Measurements from ENCODE around the gene RPS15. TPM values are rescaled to one million over a fixed set of nuclear protein-coding genes. Genes with fewer than 3 reads are reported as not detected.
A peak's percentile ranks its signal among the peaks of the same experiment; 100 is the strongest.

Gene RPS15
- total and polyA plus RNA-seq, 9 of the 15 experiments (the other 6 are each of a cell fraction or from before 2014, with no cell fraction given), result 605 to 2,791 (median 957) TPM

DNA sequence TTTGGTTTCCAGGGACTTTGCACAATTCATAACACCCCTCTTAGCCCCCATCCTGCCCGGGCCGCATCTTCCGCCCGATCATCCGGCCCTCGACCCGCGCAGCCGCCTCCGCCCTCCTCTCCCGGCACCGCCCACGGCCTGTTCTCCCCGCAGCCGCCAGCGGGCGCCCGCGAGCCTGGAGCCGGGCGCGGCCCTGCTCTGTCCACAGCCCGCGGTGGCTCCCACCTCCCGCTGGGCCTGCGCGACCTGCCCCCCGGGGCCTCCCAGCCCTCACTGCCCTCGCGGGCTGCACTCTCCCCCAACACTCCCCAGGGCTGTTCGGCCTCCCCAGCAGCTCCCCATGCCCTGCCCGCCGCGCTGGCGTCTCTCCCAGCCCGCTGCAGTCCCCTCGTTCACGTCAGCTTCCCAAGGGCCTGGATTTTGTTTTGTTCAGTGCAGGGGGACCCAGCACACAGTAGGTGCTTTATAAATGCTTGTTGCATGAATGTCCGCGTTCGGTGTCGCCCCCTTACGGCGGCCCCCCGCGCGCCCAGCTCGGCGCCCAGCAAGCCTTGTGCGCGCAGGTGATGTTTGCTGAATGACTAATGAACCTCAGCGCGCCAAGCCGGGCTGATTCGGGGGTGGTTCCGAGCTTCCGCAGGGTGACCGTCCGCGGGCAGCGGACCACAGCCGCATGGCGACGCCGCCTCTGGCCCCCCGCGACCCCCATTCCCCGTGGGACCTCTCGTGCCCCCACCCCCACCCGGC, 7.2 kb downstream of the RPS15 start (continued):
- TF ChIP-seq ZNF592 (IDR thresholded peaks at IDR 0.05) (no peak), SRSF3 (IDR thresholded peaks at IDR 0.05; ENCODE audit: insufficient read depth, low read length) (no peak), MECOM (CRISPR knock-in tag; IDR thresholded peaks at IDR 0.05) (no peak), MAZ (CRISPR knock-in tag; conservative IDR thresholded peaks at IDR 0.05 in 1 of 2, IDR thresholded peaks at IDR 0.05 in 1 of 2) (peak; percentile 70 to 84), IRF9 (tag; IDR thresholded peaks at IDR 0.05) (no peak), BCOR (IDR thresholded peaks at IDR 0.05) (peak; percentile 86), SMARCB1 (IDR thresholded peaks at IDR 0.05; ENCODE audit: insufficient read length, low read depth) (no peak), ZNF551 (CRISPR knock-in tag; IDR thresholded peaks at IDR 0.05) (no peak), CEBPG (CRISPR knock-in tag; IDR thresholded peaks at IDR 0.05) (no peak; the same call in 1 of the 2 replicates), CEBPG (tag; conservative IDR thresholded peaks at IDR 0.05 in 1 of 2, IDR thresholded peaks at IDR 0.05 in 1 of 2) (no peak), HCFC1 (IDR thresholded peaks at IDR 0.05; ENCODE audit: low read depth, low read length) (no peak), NR1H2 (CRISPR knock-in tag; IDR thresholded peaks at IDR 0.05) (no peak), NR2C1 (IDR thresholded peaks at IDR 0.05) (no peak), NR2C1 (tag; IDR thresholded peaks at IDR 0.05) (no peak), TAF7 (tag; IDR thresholded peaks at IDR 0.05) (no peak), IFI16 (CRISPR knock-in tag; IDR thresholded peaks at IDR 0.05) (no peak), BHLHE40 (IDR thresholded peaks at IDR 0.05; ENCODE audit: low read length) (0 out of 2 replicates have a peak, but pooled peaks have one; percentile 15)
- TF ChIP-seq, protein P1, sequence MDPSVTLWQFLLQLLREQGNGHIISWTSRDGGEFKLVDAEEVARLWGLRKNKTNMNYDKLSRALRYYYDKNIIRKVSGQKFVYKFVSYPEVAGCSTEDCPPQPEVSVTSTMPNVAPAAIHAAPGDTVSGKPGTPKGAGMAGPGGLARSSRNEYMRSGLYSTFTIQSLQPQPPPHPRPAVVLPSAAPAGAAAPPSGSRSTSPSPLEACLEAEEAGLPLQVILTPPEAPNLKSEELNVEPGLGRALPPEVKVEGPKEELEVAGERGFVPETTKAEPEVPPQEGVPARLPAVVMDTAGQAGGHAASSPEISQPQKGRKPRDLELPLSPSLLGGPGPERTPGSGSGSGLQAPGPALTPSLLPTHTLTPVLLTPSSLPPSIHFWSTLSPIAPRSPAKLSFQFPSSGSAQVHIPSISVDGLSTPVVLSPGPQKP (CRISPR knock-in tag; IDR thresholded peaks at IDR 0.05), result no peak
- TF ChIP-seq, protein P2, sequence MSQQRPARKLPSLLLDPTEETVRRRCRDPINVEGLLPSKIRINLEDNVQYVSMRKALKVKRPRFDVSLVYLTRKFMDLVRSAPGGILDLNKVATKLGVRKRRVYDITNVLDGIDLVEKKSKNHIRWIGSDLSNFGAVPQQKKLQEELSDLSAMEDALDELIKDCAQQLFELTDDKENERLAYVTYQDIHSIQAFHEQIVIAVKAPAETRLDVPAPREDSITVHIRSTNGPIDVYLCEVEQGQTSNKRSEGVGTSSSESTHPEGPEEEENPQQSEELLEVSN (IDR thresholded peaks at IDR 0.05; ENCODE audit: borderline replicate concordance in 1 of 2, extremely low read depth in 1 of 2, insufficient read depth in 1 of 2, insufficient read length in 1 of 2, low read depth in 1 of 2, low read length in 1 of 2, poor library complexity in 1 of 2, severe bottlenecking in 1 of 2), result peak in 1 of 2 experiments; percentile 55
- TF ChIP-seq, protein P3, sequence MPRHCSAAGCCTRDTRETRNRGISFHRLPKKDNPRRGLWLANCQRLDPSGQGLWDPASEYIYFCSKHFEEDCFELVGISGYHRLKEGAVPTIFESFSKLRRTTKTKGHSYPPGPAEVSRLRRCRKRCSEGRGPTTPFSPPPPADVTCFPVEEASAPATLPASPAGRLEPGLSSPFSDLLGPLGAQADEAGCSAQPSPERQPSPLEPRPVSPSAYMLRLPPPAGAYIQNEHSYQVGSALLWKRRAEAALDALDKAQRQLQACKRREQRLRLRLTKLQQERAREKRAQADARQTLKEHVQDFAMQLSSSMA (CRISPR knock-in tag; IDR thresholded peaks at IDR 0.05), result no peak

Data from K562 (cell line).